Hepatocyte (in vitro differentiated cells): ENCODE data around the gene CCDC188.

Source experiments
- EZH2 ChIP-seq: fragments of 200-600 bp; sonication (generic); IDR thresholded peaks from 2 replicates; pipeline ENCODE4 v1.6.1; 2016; ENCODE audit warnings: antibody characterized with exemption, mild to moderate bottlenecking, borderline replicate concordance
- EZH2phosphoT487 ChIP-seq: fragments of 200-600 bp; sonication (generic); IDR thresholded peaks from one replicate; pipeline ENCODE4 v1.6.1; 2018; ENCODE audit warnings: antibody characterized with exemption, mild to moderate bottlenecking, low read depth, moderate library complexity; ENCODE audit not compliant: unreplicated experiment, severe bottlenecking
- TF ChIP-seq, protein P1 (sequence below): fragments of 200-600 bp; sonication (generic); IDR thresholded peaks from 2 replicates; pipeline ENCODE4 v1.5.1; 2016; ENCODE audit warnings: antibody characterized with exemption, mild to moderate bottlenecking; ENCODE audit not compliant: poor library complexity

DNA sequence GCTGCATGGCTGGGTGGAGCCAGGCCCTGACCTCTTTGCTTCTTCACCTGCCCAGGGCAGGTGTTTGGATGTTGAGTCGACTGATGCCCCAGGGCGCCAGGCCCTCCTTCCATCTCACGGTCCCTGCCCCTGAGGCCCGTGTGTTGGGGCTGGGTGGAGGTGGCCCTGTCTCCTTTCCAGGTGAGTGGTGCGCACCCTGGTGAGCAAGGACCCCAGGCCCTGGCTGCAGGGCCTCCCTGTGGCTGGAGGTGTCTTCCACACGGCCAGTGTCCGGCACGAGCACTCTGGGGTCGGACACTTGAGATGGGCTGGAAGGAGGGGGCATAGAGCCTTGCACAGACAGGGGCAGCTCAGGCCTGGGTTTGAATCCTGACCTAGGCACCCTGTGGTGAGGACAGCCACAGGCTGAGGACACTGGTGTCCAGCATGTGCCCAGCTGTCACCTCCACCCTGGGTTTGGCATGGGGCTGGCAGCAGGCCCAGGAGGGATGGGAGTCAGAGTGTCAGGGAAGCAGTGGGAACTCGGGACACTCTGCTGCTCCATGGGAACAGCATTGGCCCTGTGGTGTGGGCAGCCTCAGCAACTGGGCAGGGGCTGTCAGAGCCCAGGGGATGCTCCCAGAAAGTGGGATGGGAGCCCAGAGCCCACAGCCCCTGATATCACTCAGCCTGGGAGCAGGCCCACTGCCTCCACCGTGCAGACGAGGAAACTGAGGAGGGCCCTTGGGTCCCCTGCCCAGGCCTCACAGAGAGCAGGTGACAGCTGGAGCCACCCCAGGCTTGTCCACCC is 37.1 kb upstream of the CCDC188 start:
- TF ChIP-seq, protein P1, sequence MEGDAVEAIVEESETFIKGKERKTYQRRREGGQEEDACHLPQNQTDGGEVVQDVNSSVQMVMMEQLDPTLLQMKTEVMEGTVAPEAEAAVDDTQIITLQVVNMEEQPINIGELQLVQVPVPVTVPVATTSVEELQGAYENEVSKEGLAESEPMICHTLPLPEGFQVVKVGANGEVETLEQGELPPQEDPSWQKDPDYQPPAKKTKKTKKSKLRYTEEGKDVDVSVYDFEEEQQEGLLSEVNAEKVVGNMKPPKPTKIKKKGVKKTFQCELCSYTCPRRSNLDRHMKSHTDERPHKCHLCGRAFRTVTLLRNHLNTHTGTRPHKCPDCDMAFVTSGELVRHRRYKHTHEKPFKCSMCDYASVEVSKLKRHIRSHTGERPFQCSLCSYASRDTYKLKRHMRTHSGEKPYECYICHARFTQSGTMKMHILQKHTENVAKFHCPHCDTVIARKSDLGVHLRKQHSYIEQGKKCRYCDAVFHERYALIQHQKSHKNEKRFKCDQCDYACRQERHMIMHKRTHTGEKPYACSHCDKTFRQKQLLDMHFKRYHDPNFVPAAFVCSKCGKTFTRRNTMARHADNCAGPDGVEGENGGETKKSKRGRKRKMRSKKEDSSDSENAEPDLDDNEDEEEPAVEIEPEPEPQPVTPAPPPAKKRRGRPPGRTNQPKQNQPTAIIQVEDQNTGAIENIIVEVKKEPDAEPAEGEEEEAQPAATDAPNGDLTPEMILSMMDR: no peak
- TF ChIP-seq EZH2 (no peak), EZH2phosphoT487 (no peak)
